Non-pigmented ciliary epithelial cell (primary cell): ENCODE data around the gene IFNA4.
"Not testable (repeated sequence)": the region's sequence is repeated elsewhere in the genome, so short reads cannot be mapped to it uniquely, and the experiment has no call there.

Experiments used
- DNase-seq: peaks from one replicate; pipeline ENCODE4 v3.0.0-alpha.2; 2010; ENCODE audit warnings: low read depth

IFNA4 gene

DNA sequence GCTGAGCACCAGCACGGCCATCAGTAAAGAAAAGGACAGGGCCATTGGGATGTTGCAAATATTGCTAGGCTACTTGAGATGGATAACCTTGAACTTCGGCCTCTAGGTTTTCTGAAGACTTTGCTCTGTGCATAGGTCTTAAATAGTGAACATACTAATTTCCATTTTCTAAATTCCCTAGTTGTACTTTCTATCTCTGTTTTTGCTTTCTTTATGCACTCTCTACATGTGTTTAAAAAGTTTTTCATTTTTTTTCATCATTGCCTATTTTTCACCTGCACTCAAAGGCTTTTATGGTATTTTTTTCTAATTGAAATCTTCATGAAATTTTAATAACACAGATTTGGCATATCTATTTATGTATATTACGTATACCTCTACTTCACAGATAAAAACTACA lies at the start of gene IFNA4:
Gene IFNA4, minus strand, starts transcription at position 101 of the 400 bp plus-strand sequence. Its CDS starts 56 bp downstream, at position 45.
- DNase-seq = not testable (repeated sequence)

DNA sequence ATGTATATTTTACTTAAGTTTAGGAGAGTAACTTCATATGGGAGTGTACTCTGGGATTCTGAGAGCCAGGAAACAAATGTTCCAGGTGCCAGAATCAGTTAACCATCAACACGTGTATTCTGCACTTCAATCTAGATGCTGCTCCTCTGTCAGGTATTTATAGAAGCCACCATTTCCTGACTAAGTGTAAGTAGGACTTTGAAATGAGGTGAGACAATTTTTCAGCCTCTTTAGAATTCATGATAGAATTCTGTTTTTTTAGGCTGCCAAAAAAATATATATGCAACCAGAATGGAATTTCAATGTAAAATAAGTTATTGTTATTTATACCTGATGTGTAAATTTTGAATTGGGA lies 49.0 kb upstream of the IFNA4 start:
- not testable (repeated sequence) for DNase-seq

DNA sequence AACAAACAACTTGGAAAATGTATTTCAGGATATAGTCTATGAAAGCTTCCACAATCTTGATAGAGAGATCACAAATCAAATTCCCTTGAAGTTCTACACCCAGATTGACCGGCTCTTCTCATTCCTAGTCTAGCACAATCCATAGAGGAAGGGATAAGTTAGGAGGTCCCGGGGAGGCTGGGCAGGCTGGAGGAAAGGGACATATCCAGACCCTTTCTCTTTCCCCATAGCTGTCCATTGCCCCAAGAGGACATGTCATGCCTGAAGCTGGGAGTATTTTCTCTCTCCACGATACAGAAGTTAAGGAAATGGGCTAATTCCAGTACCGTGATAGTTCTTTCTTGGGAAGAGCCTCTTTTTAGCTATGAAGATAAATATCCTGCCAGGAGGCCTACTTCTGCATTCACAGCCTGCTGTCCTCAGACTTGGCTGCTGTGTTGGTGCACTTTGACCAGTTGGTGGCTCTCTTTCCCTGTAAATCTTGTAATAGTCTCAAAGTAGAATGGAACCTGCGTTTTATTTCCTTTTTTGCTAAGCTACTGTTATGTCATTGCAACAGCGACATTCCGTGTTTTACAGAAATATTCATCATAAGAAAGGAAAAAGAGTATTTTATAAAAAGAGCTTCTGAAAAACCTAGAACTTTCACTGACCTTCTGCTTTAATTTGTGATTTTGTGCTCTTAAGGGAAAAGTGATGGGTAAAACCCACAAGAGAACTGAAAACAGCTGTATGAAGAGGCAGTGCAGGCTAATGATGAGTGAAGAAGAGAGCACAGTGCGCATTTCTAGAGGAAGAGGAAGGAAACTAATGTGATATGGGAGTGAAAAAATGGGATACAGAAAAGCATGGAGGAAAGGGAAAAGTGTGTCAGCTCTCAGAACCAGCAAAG lies 48.3 kb upstream of the IFNA4 start:
- peak; percentile 6 for DNase-seq

DNA sequence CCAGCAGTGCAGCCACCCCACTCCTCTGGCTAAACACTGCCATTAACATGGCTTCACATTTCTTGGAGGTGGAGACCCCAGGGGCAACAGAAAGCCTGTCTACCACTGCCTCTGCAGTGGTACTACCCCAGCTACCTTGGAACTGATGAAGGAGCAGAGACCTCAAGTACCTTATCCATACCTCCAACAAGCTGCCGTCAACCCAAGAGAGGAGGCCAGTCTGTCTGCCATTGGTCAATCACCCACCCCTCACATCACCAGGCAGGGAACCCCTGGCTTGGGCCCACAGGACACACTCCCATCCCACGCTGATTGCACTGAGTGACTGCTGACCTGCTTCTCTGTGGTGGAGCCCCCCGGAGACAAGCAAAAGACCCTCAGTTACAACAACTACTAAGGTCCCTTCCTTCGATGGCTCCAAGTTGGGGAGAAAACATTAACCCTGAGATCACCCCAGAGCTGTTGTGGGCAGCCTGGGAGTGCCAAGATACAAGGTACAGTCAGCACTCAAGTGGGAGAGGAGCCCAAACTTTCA lies 46.8 kb upstream of the IFNA4 start:
- DNase-seq = no peak

DNA sequence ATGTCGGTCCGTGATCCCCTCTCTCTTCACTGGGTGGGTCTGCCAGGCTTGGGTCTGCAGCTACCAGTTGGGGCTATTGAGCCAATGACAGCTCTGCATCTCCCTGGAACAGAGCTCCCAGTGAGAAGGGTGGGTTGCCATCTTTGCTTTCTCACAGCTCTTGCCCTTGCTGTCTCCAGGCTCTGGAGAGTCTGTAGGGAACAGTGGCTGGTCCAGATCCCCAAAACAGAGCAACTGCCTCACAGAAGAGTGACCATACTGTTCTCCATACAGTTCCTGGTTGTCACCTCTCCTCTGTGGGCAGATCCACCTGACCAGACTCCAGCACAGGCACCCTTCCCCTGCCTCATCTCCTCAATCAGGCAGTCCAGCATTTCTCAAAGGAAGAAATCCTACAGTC lies 45.9 kb upstream of the IFNA4 start:
- DNase-seq = no peak

DNA sequence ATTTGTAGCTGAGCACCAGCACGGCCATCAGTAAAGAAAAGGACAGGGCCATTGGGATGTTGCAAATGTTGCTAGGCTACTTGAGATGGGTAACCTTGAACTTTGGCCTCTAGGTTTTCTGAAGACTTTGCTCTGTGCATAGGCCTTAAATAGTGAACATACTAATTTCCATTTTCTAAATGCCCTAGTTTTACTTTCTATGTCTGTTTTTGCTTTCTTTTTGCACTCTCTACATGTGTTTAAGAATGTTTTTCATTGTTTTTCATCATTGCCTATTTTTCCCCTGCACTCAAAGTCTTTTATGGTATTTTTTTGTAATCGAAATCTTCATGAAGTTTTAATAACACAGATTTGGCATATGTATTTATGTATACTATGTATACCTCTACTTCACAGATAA lies 40.7 kb upstream of the IFNA4 start, which contains the start of gene IFNA17:
Gene IFNA17, minus strand, starts transcription at position 101 of the 400 bp plus-strand sequence. Its CDS starts 49 bp downstream, at position 52.
- DNase-seq = no peak

DNA sequence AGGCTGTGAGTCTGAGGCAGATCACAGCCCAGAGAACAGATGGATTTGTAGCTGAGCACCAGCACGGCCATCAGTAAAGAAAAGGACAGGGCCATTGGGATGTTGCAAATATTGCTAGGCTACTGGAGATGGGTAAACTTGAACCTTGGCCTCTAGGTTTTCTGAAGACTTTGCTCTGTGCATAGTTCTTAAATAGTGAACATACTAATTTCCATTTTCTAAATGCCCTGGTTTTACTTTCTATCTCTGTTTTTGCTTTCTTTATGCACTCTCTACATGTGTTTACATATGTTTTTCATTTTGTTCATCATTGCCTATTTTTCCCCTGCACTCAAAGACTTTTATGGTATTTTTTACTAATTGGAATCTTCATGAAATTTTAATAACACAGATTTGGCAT lies 29.8 kb upstream of the IFNA4 start, which contains the start of gene IFNA16:
Gene IFNA16, minus strand, starts transcription at position 101 of the 400 bp plus-strand sequence. Its CDS starts 6 bp downstream, at position 95.
- DNase-seq = not testable (repeated sequence)

DNA sequence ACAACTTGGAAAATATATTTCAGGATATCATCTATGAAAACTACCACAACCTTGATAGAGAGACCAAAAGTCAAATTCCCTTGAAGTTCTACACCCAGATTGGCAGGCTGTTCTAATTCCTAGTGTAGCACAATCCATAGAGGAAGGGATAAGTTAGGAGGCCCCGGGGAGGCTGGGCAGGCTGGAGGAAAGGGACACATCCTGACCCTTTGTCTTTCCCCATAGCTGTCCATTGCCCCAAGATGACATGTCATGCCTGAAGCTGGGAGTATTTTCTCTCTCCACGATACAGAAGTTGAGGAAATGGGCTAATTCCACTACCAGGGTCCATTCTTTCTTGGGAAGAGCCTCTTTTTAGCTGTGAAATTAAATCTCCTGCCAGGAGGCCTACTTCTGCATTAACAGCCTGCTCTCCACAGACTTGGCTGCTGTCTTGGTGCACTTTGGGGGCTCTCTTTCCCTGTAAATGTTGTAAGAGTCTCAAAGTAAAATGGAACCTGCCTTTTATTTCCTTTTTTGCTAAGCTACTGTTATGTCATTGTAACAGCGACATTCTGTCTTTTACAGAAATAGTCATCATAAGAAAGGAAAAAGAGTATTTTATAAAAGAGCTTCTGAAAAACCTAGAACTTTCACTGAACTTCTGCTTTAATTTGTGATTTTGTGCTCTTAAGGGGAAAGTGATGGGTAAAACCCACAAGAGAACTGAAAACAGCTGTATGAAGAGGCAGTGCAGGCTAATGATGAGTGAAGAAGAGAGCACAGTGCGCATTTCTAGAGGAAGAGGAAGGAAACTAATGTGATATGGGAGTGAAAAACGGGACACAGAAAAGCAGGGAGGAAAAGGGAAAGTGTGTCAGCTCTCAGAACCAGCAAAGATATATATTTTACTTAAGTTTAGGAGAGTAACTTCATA lies 26.3 kb upstream of the IFNA4 start:
- not testable (repeated sequence) for DNase-seq

DNA sequence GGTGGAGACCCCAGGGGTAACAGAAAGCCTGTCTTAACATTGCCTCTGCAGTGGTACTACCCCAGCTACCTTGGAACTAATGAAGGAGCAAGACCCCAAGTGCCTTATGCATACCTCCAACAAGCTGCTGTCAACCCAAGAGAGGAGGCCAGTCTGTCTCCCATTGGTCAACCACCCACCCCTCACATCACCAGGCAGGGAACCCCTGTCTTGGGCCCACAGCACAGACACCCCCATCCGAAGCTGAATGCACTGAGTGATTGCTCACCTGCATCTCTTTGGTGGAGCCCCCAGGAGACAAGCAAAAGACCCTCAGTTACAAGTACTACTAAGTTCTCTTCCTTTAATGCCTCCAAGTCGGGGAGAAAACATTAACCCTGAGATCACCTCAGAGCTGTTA lies 24.8 kb upstream of the IFNA4 start:
- not testable (repeated sequence) for DNase-seq

DNA sequence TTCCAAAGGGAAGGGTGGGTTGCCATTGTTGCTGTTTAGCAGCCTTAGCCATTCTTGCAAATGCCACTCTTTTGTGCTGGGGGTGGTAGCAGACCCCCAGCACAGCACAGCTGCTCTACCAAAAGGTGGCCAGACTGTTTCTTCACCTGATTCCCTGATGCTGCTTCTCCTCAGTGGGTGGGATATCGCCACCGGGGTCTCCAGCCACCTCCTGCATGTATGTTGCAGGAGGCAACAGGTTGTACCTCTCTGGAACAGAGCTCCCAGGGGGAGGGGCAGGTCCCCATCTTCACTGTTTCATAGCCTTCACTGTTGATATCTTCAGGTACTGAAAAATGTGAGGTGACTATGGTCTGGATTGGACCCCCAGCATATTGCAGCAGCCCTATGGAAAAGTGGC lies 23.4 kb upstream of the IFNA4 start:
- not testable (repeated sequence) for DNase-seq

DNA sequence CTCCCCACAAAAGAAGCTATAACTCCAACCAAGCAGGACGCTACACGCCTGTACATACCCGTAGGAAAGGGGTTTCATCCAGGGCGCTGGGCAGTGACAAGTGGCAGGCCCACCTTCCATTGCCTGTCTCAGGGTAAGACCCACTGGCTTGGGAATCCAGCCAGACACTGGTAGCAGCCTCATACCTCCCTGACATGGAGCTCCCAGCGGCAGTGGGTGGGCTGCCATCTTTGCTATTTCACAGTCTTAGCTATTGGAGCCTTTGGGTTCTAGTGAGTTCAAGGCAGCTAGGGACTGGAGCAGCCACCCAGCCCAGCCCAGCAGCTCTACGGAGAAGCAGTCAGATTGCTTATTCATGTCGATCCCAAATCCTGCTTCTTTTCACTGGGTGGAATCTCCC lies 22.9 kb upstream of the IFNA4 start:
- no peak for DNase-seq

DNA sequence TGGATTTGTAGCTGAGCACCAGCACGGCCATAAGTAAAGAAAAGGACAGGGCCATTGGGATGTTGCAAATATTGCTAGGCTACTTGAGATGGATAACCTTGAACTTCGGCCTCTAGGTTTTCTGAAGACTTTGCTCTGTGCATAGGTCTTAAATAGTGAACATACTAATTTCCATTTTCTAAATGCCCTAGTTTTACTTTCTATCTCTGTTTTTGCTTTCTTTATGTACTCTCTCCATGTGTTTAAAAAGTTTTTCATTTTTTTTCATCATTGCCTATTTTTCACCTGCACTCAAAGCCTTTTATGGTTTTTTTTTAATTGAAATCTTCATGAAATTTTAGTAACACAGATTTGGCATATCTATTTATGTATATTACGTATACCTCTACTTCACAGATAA lies 19.7 kb upstream of the IFNA4 start, which contains the start of gene IFNA10:
Gene IFNA10, minus strand, starts transcription at position 101 of the 400 bp plus-strand sequence. Its CDS starts 46 bp downstream, at position 55.
- DNase-seq = not testable (repeated sequence)

DNA sequence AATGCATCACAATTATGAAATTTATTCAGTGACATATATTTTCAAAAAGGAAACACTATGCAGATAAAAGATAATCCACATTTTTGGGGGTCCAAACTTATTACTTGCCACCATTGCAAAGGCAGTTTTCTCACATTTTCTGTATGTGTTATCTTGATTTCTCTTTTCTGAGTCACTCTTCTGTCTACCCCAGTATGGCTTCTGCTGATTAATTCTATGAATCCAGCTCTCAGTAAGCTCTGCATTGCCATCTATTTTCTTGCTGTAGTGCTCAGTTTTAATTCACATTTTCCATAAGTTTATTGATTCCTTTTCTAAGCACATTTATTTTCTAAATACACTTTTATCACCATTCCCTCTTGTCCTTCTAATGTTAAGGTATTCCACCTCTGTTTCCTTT lies 17.8 kb upstream of the IFNA4 start:
- no peak for DNase-seq

DNA sequence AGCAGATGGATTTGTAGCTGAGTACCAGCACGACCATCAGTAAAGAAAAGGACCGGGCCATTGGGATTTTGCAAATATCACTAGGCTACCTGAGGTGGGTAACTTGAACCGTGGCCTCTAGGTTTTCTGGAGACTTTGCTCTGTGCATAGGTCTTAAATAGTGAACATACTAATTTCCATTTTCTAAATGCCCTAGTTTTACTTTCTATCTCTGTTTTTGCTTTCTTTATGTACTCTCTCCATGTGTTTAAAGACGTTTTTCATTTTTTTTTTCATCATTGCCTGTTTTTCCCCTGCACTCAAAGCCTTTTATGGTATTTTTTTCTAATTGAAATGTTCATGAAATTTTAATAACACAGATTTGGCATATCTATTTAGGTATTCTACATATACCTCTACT lies 14.7 kb upstream of the IFNA4 start, which contains the start of gene IFNA7:
Gene IFNA7, minus strand, starts transcription at position 101 of the 400 bp plus-strand sequence. Its CDS starts 40 bp downstream, at position 61.
- DNase-seq = not testable (repeated sequence)

DNA sequence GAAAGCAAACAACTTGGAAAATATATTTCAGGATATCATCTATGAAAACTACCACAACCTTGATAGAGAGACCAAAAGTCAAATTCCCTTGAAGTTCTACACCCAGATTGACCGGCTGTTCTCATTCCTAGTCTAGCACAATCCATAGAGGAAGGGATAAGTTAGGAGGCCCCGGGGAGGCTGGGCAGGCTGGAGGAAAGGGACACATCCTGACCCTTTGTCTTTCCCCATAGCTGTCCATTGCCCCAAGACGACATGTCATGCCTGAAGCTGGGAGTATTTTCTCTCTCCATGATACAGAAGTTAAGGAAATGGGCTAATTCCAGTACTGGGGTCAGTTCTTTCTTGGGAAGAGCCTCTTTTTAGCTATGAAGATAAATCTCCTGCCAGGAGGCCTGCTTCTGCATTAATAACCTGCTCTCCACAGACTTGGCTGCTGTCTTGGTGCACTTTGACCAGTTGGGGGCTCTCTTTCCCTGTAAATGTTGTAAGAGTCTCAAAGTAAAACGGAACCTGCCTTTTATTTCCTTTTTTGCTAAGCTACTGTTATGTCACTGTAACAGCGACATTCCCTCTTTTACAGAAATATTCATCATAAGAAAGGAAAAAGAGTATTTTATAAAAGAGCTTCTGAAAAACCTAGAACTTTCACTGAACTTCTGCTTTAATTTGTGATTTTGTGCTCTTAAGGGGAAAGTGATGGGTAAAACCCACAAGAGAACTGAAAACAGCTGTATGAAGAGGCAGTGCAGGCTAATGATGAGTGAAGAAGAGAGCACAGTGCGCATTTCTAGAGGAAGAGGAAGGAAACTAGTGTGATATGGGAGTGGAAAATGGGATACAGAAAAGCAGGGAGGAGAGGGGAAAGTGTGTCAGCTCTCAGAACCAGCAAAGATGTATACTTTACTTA lies 7.7 kb upstream of the IFNA4 start:
- DNase-seq = not testable (repeated sequence)

DNA sequence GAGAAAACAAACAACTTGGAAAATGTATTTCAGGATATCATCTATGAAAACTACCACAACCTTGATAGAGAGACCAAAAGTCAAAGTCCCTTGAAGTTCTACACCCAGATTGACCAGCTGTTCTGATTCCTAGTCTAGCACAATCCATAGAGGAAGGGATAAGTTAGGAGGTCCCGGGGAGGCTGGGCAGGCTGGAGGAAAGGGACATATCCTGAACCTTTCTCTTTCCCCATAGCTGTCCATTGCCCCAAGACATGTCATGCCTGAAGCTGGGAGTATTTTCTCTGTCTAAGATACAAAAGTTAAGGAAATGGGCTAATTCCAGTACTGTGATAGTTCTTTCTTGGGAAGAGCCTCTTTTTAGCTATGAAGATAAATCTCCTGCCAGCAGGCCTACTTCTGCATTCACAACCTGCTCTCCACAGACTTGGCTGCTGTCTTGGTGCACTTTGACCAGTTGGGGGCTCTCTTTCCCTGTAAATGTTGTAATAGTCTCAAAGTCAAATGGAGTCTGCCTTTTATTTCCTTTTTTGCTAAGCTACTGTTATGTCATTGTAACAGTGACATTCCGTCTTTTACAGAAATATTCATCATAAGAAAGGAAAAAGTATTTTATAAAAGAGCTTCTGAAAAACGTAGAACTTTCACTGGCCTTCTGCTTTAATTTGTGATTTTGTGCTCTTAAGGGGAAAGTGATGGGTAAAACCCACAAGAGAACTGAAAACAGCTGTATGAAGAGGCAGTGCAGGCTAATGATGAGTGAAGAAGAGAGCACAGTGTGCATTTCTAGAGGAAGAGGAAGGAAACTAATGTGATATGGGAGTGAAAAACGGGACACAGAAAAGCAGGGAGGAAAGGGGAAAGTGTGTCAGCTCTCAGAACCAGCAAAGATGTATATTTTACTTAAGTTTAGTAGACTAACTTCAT lies 4.3 kb downstream of the IFNA4 start:
- DNase-seq = not testable (repeated sequence)

DNA sequence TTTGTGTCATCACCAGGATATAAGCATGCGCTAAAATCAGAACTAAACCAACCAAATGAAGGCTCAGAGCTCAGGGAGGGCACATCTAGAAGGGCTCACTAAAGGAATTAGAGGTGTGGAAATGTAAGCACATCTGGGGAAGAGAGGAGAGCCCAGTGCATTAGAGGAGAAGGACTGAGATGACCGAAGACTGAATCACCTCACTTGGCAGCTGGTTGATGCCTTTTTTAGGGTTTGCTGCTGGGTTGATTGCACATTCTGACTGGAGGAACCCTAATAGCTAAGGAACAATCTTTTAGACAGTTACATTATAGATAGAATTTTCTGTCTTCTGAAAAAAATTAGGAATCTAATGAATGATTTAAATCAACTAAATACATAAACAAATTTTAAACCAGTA lies 12.7 kb downstream of the IFNA4 start:
- no peak for DNase-seq

DNA sequence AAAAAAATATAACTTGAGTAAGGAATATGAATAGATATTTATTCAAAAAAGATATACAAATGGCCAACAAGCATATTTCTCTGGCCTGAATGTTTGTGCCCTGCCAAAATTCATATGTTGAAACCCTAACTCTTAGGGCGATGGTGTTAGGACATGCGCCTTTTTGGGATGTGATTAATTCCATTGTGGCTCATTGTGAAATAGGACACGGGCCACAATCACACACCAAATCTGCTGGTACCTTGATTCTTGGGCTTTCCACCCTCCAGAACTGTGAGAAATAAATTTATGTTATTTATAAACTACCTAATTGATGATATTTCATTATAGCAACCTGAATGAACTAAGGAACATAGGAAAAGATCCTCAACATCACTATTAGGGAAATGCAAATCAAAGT lies 15.2 kb downstream of the IFNA4 start:
- no peak for DNase-seq

DNA sequence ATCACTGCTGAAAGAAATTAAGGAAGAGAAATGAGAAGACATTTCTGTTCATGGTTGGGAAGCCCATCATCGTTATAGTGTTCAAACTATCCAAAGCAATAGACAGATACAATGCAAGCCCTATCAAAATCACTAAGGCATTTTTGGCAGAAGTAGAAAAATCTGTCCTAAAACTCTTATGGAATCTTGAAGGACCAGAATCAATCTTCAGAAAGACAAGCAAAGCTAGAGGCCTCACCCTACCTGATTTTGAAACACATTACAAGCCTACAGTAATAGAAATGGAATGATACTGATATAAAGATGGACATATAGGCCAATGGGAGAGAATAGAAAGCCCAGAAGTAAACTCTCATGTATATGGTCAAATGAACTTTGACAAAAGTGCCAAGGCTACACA lies 16.0 kb downstream of the IFNA4 start:
- DNase-seq = no peak

DNA sequence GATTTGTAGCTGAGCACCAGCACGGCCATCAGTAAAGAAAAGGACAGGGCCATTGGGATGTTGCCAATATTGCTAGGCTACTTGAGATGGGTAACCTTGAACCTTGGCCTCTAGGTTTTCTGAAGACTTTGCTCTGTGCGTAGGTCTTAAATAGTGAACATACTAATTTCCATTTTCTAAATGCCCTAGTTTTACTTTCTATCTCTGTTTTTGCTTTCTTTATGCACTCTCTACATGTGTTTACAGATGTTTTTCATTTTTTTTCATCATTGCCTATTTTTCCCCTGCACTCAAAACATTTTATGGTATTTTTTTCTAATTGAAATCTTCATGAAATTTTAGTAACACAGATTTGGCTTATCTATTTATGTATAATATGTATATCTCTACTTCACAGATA lies 20.8 kb downstream of the IFNA4 start, which contains the start of gene IFNA21:
Gene IFNA21, minus strand, starts transcription at position 101 of the 400 bp plus-strand sequence. Its CDS starts 48 bp downstream, at position 53.
- not testable (repeated sequence) for DNase-seq
